Osteoblast (primary cell): ENCODE data around the gene DMAC2. TPM values are rescaled to one million over a fixed set of nuclear protein-coding genes. Genes with fewer than 3 reads are reported as not detected.

Source experiments
- DNase-seq: peaks from one replicate; pipeline ENCODE4 v3.0.0; 2011; ENCODE audit warnings: low spot score, mixed read lengths; ENCODE audit not compliant: insufficient read length; ENCODE audit errors: missing footprints
- H2AFZ ChIP-seq: 2 replicates; pipeline ENCODE4 v1.6.0; 2011; ENCODE audit warnings: mild to moderate bottlenecking, low read length
- H3K27ac ChIP-seq: 2 replicates; pipeline ENCODE4 v1.5.1; 2011; ENCODE audit warnings: mild to moderate bottlenecking, low read depth, low read length, moderate library complexity
- H3K27me3 ChIP-seq: 2 replicates; pipeline ENCODE4 v1.6.0; 2012; ENCODE audit warnings: mild to moderate bottlenecking, control low read depth, inconsistent platforms, low read length, moderate library complexity; ENCODE audit not compliant: insufficient read depth
- H3K36me3 ChIP-seq: 2 replicates; pipeline ENCODE4 v1.5.1; 2011; ENCODE audit warnings: mild to moderate bottlenecking, low read length, control low read depth, moderate library complexity; ENCODE audit not compliant: insufficient read depth
- H3K4me1 ChIP-seq: 2 replicates; pipeline ENCODE4 v1.5.1; 2011; ENCODE audit warnings: mild to moderate bottlenecking, low read length, control low read depth, moderate library complexity; ENCODE audit not compliant: insufficient read depth
- H3K4me2 ChIP-seq: 2 replicates; pipeline ENCODE4 v1.6.0; 2011; ENCODE audit warnings: mild to moderate bottlenecking, low read length; ENCODE audit not compliant: insufficient read depth
- H3K4me3 ChIP-seq: fragments of 200-600 bp; sonication (generic); 3 replicates; pipeline ENCODE4 v1.5.1; 2012; ENCODE audit warnings: mild to moderate bottlenecking, low read length, inconsistent platforms; ENCODE audit not compliant: insufficient read depth
- H3K79me2 ChIP-seq: 2 replicates; pipeline ENCODE4 v1.6.0; 2012; ENCODE audit warnings: mild to moderate bottlenecking, low read length, control low read depth, inconsistent platforms; ENCODE audit not compliant: insufficient read depth
- H3K9me3 ChIP-seq: 2 replicates; pipeline ENCODE4 v1.5.1; 2011; ENCODE audit warnings: low read depth, low read length, control low read depth
- H4K20me1 ChIP-seq: 2 replicates; pipeline ENCODE4 v1.6.0; 2012; ENCODE audit warnings: mild to moderate bottlenecking, low read length, control low read depth; ENCODE audit not compliant: insufficient read depth
- CTCF ChIP-seq: IDR thresholded peaks from 2 replicates; pipeline ENCODE4 v1.5.1; 2011; ENCODE audit warnings: mild to moderate bottlenecking, low read depth, low read length, moderate library complexity; ENCODE audit errors: extremely low read depth
- total RNA-seq: library from RNA; depleted of rRNA; stranded (reverse); fragments of >200 nt; gene quantifications from 2 replicates; pipeline ENCODE4 v1.2.3, GENCODE V29; 2012

Gene DMAC2
- total RNA-seq, 1 donor = 30.0 TPM

- DNase-seq = peak; percentile 26
- TF ChIP-seq CTCF = no peak
- Histone ChIP-seq H3K4me1 (peaks cover 5% of the 10 kb centered on the region), H3K27ac (no peak within 1 kb of the TSS), H3K36me3 (peaks cover 3% of the 10 kb centered on the region), H3K4me2 (no peak within 1 kb of the TSS), H3K79me2 (peaks cover 3% of the 10 kb centered on the region), H2AFZ (no peak within 1 kb of the TSS), H3K27me3 (peaks cover 4% of the 10 kb centered on the region), H4K20me1 (no peaks in the 10 kb centered on the region), H3K9me3 (no peaks in the 10 kb centered on the region), H3K4me3 (no peak within 1 kb of the TSS)
Measured at GRCh38 chr19:41442473-41443355, 3.0 kb upstream of the DMAC2 start, which contains the start of gene ERICH4. ERICH4 (plus strand) TSS chr19:41443156; CDS start chr19:41443170, 14 bp downstream.

GRCh38 chr19:41441321-41441945 lies 1.7 kb upstream of the DMAC2 start:
- no peaks in the 10 kb centered on the region for H4K20me1 ChIP-seq
- no peak for DNase-seq
- H3K27ac ChIP-seq = no peak overlapping the region
- H3K4me1 ChIP-seq = peaks cover 5% of the 10 kb centered on the region
- peaks cover 3% of the 10 kb centered on the region for H3K27me3 ChIP-seq
- no peak overlapping the region for H3K4me3 ChIP-seq
- peaks cover 3% of the 10 kb centered on the region for H3K79me2 ChIP-seq
- no peak for TF ChIP-seq CTCF
- H3K36me3 ChIP-seq = peaks cover 6% of the 10 kb centered on the region
- H2AFZ ChIP-seq = no peak overlapping the region
- H3K9me3 ChIP-seq = no peaks in the 10 kb centered on the region
- H3K4me2 ChIP-seq = no peak overlapping the region

GRCh38 chr19:41437944-41438574 lies 1.7 kb downstream of the DMAC2 start:
- H3K4me2 ChIP-seq = no peak overlapping the region
- H2AFZ ChIP-seq = no peak overlapping the region
- H4K20me1 ChIP-seq = no peaks in the 10 kb centered on the region
- H3K36me3 ChIP-seq = peaks cover 10% of the 10 kb centered on the region
- peaks cover 3% of the 10 kb centered on the region for H3K79me2 ChIP-seq
- DNase-seq = peak; percentile 45
- H3K27me3 ChIP-seq = no peaks in the 10 kb centered on the region
- no peak overlapping the region for H3K27ac ChIP-seq
- H3K4me3 ChIP-seq = no peak overlapping the region
- H3K9me3 ChIP-seq = no peaks in the 10 kb centered on the region
- no peak for TF ChIP-seq CTCF
- peaks cover 5% of the 10 kb centered on the region for H3K4me1 ChIP-seq

GRCh38 chr19:41436674-41436951 lies 3.1 kb downstream of the DMAC2 start:
- Histone ChIP-seq H4K20me1 (peaks cover 1% of the 10 kb centered on the region), H3K9me3 (no peaks in the 10 kb centered on the region), H3K27me3 (no peaks in the 10 kb centered on the region), H3K4me2 (no peak overlapping the region), H3K27ac (no peak overlapping the region), H3K79me2 (peaks cover 3% of the 10 kb centered on the region), H3K36me3 (peaks cover 20% of the 10 kb centered on the region), H2AFZ (no peak overlapping the region), H3K4me3 (no peak overlapping the region), H3K4me1 (peaks cover 5% of the 10 kb centered on the region)
- no peak for TF ChIP-seq CTCF
- DNase-seq = peak; percentile 54
